ACC112 (cell line): ENCODE data around the gene KRT73.

ENCODE experiments used
- H2AFZ ChIP-seq: fragments of 200-600 bp; sonication (generic); one replicate; pipeline ENCODE4 v1.6.0; 2017; ENCODE audit warnings: antibody characterized with exemption, low read length; ENCODE audit not compliant: unreplicated experiment
- H3K27ac ChIP-seq: fragments of 200-600 bp; sonication (generic); 2 replicates; pipeline ENCODE4 v1.5.1; 2014; ENCODE audit warnings: low read depth, mild to moderate bottlenecking, antibody characterized with exemption, low read length, moderate library complexity
- H3K27me3 ChIP-seq: fragments of 200-600 bp; sonication (generic); 2 replicates; pipeline ENCODE4 v1.6.1; 2014; ENCODE audit warnings: mild to moderate bottlenecking, antibody characterized with exemption, low read length, moderate library complexity, mixed read lengths; ENCODE audit not compliant: insufficient read depth
- H3K36me3 ChIP-seq: fragments of 200-600 bp; sonication (generic); 2 replicates; pipeline ENCODE4 v1.6.1; 2016; ENCODE audit warnings: mild to moderate bottlenecking, antibody characterized with exemption, low read length, moderate library complexity, mixed read lengths; ENCODE audit not compliant: insufficient read depth
- H3K4me1 ChIP-seq: fragments of 200-600 bp; sonication (generic); one replicate; pipeline ENCODE4 v1.6.1; 2016; ENCODE audit warnings: low read length, mixed read lengths; ENCODE audit not compliant: insufficient read depth, unreplicated experiment, control insufficient read depth
- H3K4me3 ChIP-seq: fragments of 200-600 bp; sonication (generic); 2 replicates; pipeline ENCODE4 v1.5.1; 2014; ENCODE audit warnings: mild to moderate bottlenecking, low read depth, low read length
- H3K79me2 ChIP-seq: fragments of 200-600 bp; sonication (generic); one replicate; pipeline ENCODE4 v1.6.0; 2016; ENCODE audit warnings: low read length; ENCODE audit not compliant: control insufficient read depth, unreplicated experiment, insufficient read depth

Gene KRT73

GRCh38 chr12:52645982-52646381 lies 27.6 kb upstream of the KRT73 start:
- Histone ChIP-seq H3K36me3 (no peaks in the 10 kb centered on the region), H2AFZ (no peak overlapping the region), H3K4me3 (no peak overlapping the region), H3K79me2 (no peaks in the 10 kb centered on the region), H3K4me1 (no peaks in the 10 kb centered on the region), H3K27ac (no peak overlapping the region), H3K27me3 (peaks cover 92% of the 10 kb centered on the region)

GRCh38 chr12:52645120-52645761 lies 26.9 kb upstream of the KRT73 start:
- Histone ChIP-seq H3K27ac (no peak overlapping the region), H3K36me3 (no peaks in the 10 kb centered on the region), H3K4me3 (no peak overlapping the region), H3K27me3 (peaks cover 90% of the 10 kb centered on the region), H3K4me1 (no peaks in the 10 kb centered on the region), H2AFZ (no peak overlapping the region), H3K79me2 (no peaks in the 10 kb centered on the region)

GRCh38 chr12:52644078-52644415 lies 25.7 kb upstream of the KRT73 start:
- Histone ChIP-seq H3K4me1 (no peaks in the 10 kb centered on the region), H3K36me3 (no peaks in the 10 kb centered on the region), H3K4me3 (no peak overlapping the region), H3K27ac (no peak overlapping the region), H2AFZ (no peak overlapping the region), H3K79me2 (no peaks in the 10 kb centered on the region), H3K27me3 (peaks cover 89% of the 10 kb centered on the region)

GRCh38 chr12:52643233-52644077 lies 25.1 kb upstream of the KRT73 start:
- Histone ChIP-seq H3K27ac (no peak overlapping the region), H3K27me3 (peaks cover 91% of the 10 kb centered on the region), H2AFZ (no peak overlapping the region), H3K4me1 (no peaks in the 10 kb centered on the region), H3K79me2 (no peaks in the 10 kb centered on the region), H3K36me3 (no peaks in the 10 kb centered on the region), H3K4me3 (no peak overlapping the region)

- no peak overlapping the region for H3K4me3 ChIP-seq
- H3K36me3 ChIP-seq: no peaks in the 10 kb centered on the region
- no peak overlapping the region for H2AFZ ChIP-seq
- H3K79me2 ChIP-seq: no peaks in the 10 kb centered on the region
- H3K4me1 ChIP-seq: no peaks in the 10 kb centered on the region
- no peak overlapping the region for H3K27ac ChIP-seq
- peaks cover 88% of the 10 kb centered on the region for H3K27me3 ChIP-seq
Measured at GRCh38 chr12:52641468-52641867, 23.1 kb upstream of the KRT73 start.

GRCh38 chr12:52637299-52637698 lies 18.9 kb upstream of the KRT73 start:
- no peak overlapping the region for H3K4me3 ChIP-seq
- peaks cover 87% of the 10 kb centered on the region for H3K27me3 ChIP-seq
- H3K4me1 ChIP-seq: no peaks in the 10 kb centered on the region
- no peak overlapping the region for H2AFZ ChIP-seq
- H3K27ac ChIP-seq: no peak overlapping the region
- no peaks in the 10 kb centered on the region for H3K79me2 ChIP-seq
- no peaks in the 10 kb centered on the region for H3K36me3 ChIP-seq

GRCh38 chr12:52636592-52637258 lies 18.4 kb upstream of the KRT73 start:
- no peaks in the 10 kb centered on the region for H3K4me1 ChIP-seq
- no peak overlapping the region for H2AFZ ChIP-seq
- H3K79me2 ChIP-seq: no peaks in the 10 kb centered on the region
- no peak overlapping the region for H3K4me3 ChIP-seq
- peaks cover 87% of the 10 kb centered on the region for H3K27me3 ChIP-seq
- no peak overlapping the region for H3K27ac ChIP-seq
- H3K36me3 ChIP-seq: no peaks in the 10 kb centered on the region

- Histone ChIP-seq H3K4me1 (no peaks in the 10 kb centered on the region), H3K36me3 (no peaks in the 10 kb centered on the region), H3K27ac (no peak overlapping the region), H2AFZ (no peak overlapping the region), H3K4me3 (no peak overlapping the region), H3K27me3 (peaks cover 87% of the 10 kb centered on the region), H3K79me2 (no peaks in the 10 kb centered on the region)
Measured at GRCh38 chr12:52636189-52636588, 17.8 kb upstream of the KRT73 start.

GRCh38 chr12:52634266-52635056 lies 16.1 kb upstream of the KRT73 start:
- no peaks in the 10 kb centered on the region for H3K36me3 ChIP-seq
- H2AFZ ChIP-seq: no peak overlapping the region
- no peaks in the 10 kb centered on the region for H3K79me2 ChIP-seq
- H3K27me3 ChIP-seq: peaks cover 89% of the 10 kb centered on the region
- H3K4me3 ChIP-seq: no peak overlapping the region
- no peak overlapping the region for H3K27ac ChIP-seq
- no peaks in the 10 kb centered on the region for H3K4me1 ChIP-seq

GRCh38 chr12:52633383-52633782 lies 15.0 kb upstream of the KRT73 start:
- no peak overlapping the region for H3K4me3 ChIP-seq
- H2AFZ ChIP-seq: no peak overlapping the region
- peaks cover 89% of the 10 kb centered on the region for H3K27me3 ChIP-seq
- H3K79me2 ChIP-seq: no peaks in the 10 kb centered on the region
- no peaks in the 10 kb centered on the region for H3K36me3 ChIP-seq
- H3K4me1 ChIP-seq: no peaks in the 10 kb centered on the region
- no peak overlapping the region for H3K27ac ChIP-seq
